SK-N-SH treated with all-trans-retinoic acid at 6 μM for 48 hours (cell line): ENCODE results near the gene PNKD.

ENCODE experiments used
- ATAC-seq: fragments of 200-7000 bp; cut with Tn5 transposase; 3 replicates; pipeline ENCODE4 v1.9.1; 2020; ENCODE audit warnings: mild to moderate bottlenecking, moderate library complexity
- ARNTL ChIP-seq: fragments of 450-650 bp; formaldehyde crosslinking; IDR thresholded peaks from 2 replicates; pipeline ENCODE4 v1.5.0; 2020; ENCODE audit warnings: low read depth, mild to moderate bottlenecking, moderate library complexity, borderline replicate concordance
- BACH2 ChIP-seq: fragments of 250-450 bp; sonication (Bioruptor Pico); IDR thresholded peaks from 2 replicates; pipeline ENCODE4 v1.9.0; 2021; ENCODE audit warnings: mild to moderate bottlenecking, borderline replicate concordance
- CREB5 ChIP-seq: fragments of 250-450 bp; sonication (Bioruptor Pico); IDR thresholded peaks from 2 replicates; pipeline ENCODE4 v1.5.1; 2020; ENCODE audit warnings: low read depth, mild to moderate bottlenecking, moderate library complexity
- CSDC2 ChIP-seq: fragments of 250-450 bp; sonication (Bioruptor Pico); IDR thresholded peaks from 2 replicates; pipeline ENCODE4 v1.5.0; 2020; ENCODE audit warnings: mild to moderate bottlenecking, moderate library complexity
- CSRNP3 ChIP-seq: fragments of 250-450 bp; sonication (Bioruptor Pico); IDR thresholded peaks from 2 replicates; pipeline ENCODE4 v1.5.1; 2021; ENCODE audit warnings: mild to moderate bottlenecking, moderate library complexity
- ISL1 ChIP-seq: fragments of 250-450 bp; sonication (Bioruptor Pico); IDR thresholded peaks from 2 replicates; pipeline ENCODE4 v2.1.2; 2022; ENCODE audit warnings: mild to moderate bottlenecking, moderate library complexity
- OSR1 ChIP-seq: fragments of 250-450 bp; sonication (Bioruptor Pico); IDR thresholded peaks from 2 replicates; pipeline ENCODE4 v1.8.0; 2022; ENCODE audit warnings: moderate library complexity, mild to moderate bottlenecking, inconsistent platforms
- PATZ1 ChIP-seq: fragments of 250-450 bp; sonication (Bioruptor Pico); IDR thresholded peaks from 2 replicates; pipeline ENCODE4 v1.8.0; 2020; ENCODE audit warnings: mild to moderate bottlenecking, moderate library complexity, borderline replicate concordance
- POU6F1 ChIP-seq: fragments of 250-450 bp; sonication (Bioruptor Pico); IDR thresholded peaks from 2 replicates; pipeline ENCODE4 v1.8.0; 2021; ENCODE audit warnings: low read depth, mild to moderate bottlenecking, moderate library complexity, borderline replicate concordance
- PPARA ChIP-seq: fragments of 250-450 bp; sonication (Bioruptor Pico); IDR thresholded peaks from 2 replicates; pipeline ENCODE4 v1.5.0; 2020; ENCODE audit warnings: mild to moderate bottlenecking, borderline replicate concordance
- RARB ChIP-seq: fragments of 250-450 bp; sonication (Bioruptor Pico); IDR thresholded peaks from 2 replicates; pipeline ENCODE4 v1.8.0; 2021; ENCODE audit warnings: mild to moderate bottlenecking, moderate library complexity
- SNAI2 ChIP-seq: fragments of 250-450 bp; sonication (Bioruptor Pico); IDR thresholded peaks from 2 replicates; pipeline ENCODE4 v1.5.0; 2020; ENCODE audit warnings: mild to moderate bottlenecking, moderate library complexity
- TOX ChIP-seq: fragments of 250-450 bp; sonication (Bioruptor Pico); IDR thresholded peaks from 2 replicates; pipeline ENCODE4 v1.8.0; 2021; ENCODE audit warnings: mild to moderate bottlenecking, moderate library complexity, borderline replicate concordance
- ZC3H10 ChIP-seq: fragments of 250-450 bp; sonication (Bioruptor Pico); IDR thresholded peaks from 2 replicates; pipeline ENCODE4 v1.5.1; 2021; ENCODE audit warnings: mild to moderate bottlenecking, moderate library complexity
- ZFP3 ChIP-seq: fragments of 250-450 bp; sonication (Bioruptor Pico); IDR thresholded peaks from 2 replicates; pipeline ENCODE4 v1.5.0; 2020; ENCODE audit warnings: mild to moderate bottlenecking, moderate library complexity
- ZFP30 ChIP-seq: fragments of 450-650 bp; formaldehyde crosslinking; IDR thresholded peaks from 2 replicates; pipeline ENCODE4 v1.5.0; 2022; ENCODE audit warnings: mild to moderate bottlenecking, moderate library complexity
- ZNF565 ChIP-seq: fragments of 450-650 bp; formaldehyde crosslinking; conservative IDR thresholded peaks from 2 replicates; pipeline ENCODE4 v1.5.0; 2020; ENCODE audit warnings: low read depth, mild to moderate bottlenecking, moderate library complexity
- ZNF70 ChIP-seq: fragments of 450-650 bp; formaldehyde crosslinking; IDR thresholded peaks from 2 replicates; pipeline ENCODE4 v1.5.0; 2020; ENCODE audit warnings: mild to moderate bottlenecking, moderate library complexity
- ZNF8 ChIP-seq: fragments of 450-650 bp; formaldehyde crosslinking; IDR thresholded peaks from 2 replicates; pipeline ENCODE4 v1.5.0; 2020; ENCODE audit warnings: mild to moderate bottlenecking, moderate library complexity

The PNKD gene

GRCh38 chr2:218226903-218227302, 43.4 kb upstream of the PNKD start:
- TF ChIP-seq ISL1 (CRISPR knock-in tag) (no peak), CSDC2 (CRISPR knock-in tag) (no peak), ZNF70 (no peak), ZFP30 (CRISPR knock-in tag) (no peak)
- ATAC-seq = no peak

- 0 out of 2 replicates have a peak, but pooled peaks have one; percentile 37 for TF ChIP-seq CSDC2 (CRISPR knock-in tag)
- no peak for TF ChIP-seq ISL1 (CRISPR knock-in tag)
- no peak for ATAC-seq
Measured at GRCh38 chr2:218228366-218229090, 41.8 kb upstream of the PNKD start.

GRCh38 chr2:218229239-218229638, 41.1 kb upstream of the PNKD start:
- ATAC-seq = peak; percentile 94
- TF ChIP-seq TOX (no peak), BACH2 (CRISPR knock-in tag) (no peak), ZNF70 (no peak), ZNF8 (no peak), ZFP30 (CRISPR knock-in tag) (no peak), ZC3H10 (no peak), CREB5 (CRISPR knock-in tag) (no peak), ARNTL (CRISPR knock-in tag) (no peak), POU6F1 (CRISPR knock-in tag) (no peak), ISL1 (CRISPR knock-in tag) (no peak), CSRNP3 (CRISPR knock-in tag) (no peak)

GRCh38 chr2:218229851-218230250, 40.5 kb upstream of the PNKD start:
- 0 out of 3 replicates have a peak, but pooled peaks have one; percentile 7 for ATAC-seq
- no peak for TF ChIP-seq ZNF565 (CRISPR knock-in tag)

- TF ChIP-seq ZNF70 = no peak
- no peak for TF ChIP-seq ZFP30 (CRISPR knock-in tag)
- TF ChIP-seq PPARA (CRISPR knock-in tag) = no peak
- no peak for TF ChIP-seq ISL1 (CRISPR knock-in tag)
- TF ChIP-seq RARB = no peak
- TF ChIP-seq CSDC2 (CRISPR knock-in tag) = no peak
- no peak for TF ChIP-seq CREB5 (CRISPR knock-in tag)
- no peak for TF ChIP-seq TOX
- no peak for TF ChIP-seq OSR1
- TF ChIP-seq SNAI2 = no peak
- TF ChIP-seq ZFP3 (CRISPR knock-in tag) = no peak
- no peak for TF ChIP-seq PATZ1
- ATAC-seq = peak; percentile 45
Measured at GRCh38 chr2:218230882-218231281, 39.4 kb upstream of the PNKD start.
